Activated T-cell treated with anti-CD3 and anti-CD28 coated beads, Interleukin-2, amount 50 U/mL, for 24 hours (primary cell): Measurements from ENCODE around the gene HJURP.
"Not testable (repeated sequence)": the region's sequence is repeated elsewhere in the genome, so short reads cannot be mapped to it uniquely, and the experiment has no call there.

Experiments used
- DNase-seq: peaks from one replicate; pipeline ENCODE4 v3.0.0-alpha.2; 2020
- H3K27ac Mint-ChIP-seq: 2 replicates; pipeline ENCODE4 v1.8.0; 2020; ENCODE audit warnings: mild to moderate bottlenecking, mixed read lengths
- H3K27me3 Mint-ChIP-seq: 2 replicates; pipeline ENCODE4 v1.8.0; 2020; ENCODE audit warnings: mixed read lengths
- H3K36me3 Mint-ChIP-seq: 2 replicates; pipeline ENCODE4 v1.8.0; 2020; ENCODE audit warnings: low read depth, mixed read lengths
- H3K4me1 Mint-ChIP-seq: 2 replicates; pipeline ENCODE4 v1.8.0; 2020; ENCODE audit warnings: low read depth, mixed read lengths
- H3K4me3 Mint-ChIP-seq: 2 replicates; pipeline ENCODE4 v1.8.0; 2020; ENCODE audit warnings: mild to moderate bottlenecking, moderate library complexity, mixed read lengths
- H3K9me3 Mint-ChIP-seq: 2 replicates; pipeline ENCODE4 v1.8.0; 2020; ENCODE audit warnings: mixed read lengths

Gene HJURP, protein sequence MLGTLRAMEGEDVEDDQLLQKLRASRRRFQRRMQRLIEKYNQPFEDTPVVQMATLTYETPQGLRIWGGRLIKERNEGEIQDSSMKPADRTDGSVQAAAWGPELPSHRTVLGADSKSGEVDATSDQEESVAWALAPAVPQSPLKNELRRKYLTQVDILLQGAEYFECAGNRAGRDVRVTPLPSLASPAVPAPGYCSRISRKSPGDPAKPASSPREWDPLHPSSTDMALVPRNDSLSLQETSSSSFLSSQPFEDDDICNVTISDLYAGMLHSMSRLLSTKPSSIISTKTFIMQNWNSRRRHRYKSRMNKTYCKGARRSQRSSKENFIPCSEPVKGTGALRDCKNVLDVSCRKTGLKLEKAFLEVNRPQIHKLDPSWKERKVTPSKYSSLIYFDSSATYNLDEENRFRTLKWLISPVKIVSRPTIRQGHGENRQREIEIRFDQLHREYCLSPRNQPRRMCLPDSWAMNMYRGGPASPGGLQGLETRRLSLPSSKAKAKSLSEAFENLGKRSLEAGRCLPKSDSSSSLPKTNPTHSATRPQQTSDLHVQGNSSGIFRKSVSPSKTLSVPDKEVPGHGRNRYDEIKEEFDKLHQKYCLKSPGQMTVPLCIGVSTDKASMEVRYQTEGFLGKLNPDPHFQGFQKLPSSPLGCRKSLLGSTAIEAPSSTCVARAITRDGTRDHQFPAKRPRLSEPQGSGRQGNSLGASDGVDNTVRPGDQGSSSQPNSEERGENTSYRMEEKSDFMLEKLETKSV

DNA sequence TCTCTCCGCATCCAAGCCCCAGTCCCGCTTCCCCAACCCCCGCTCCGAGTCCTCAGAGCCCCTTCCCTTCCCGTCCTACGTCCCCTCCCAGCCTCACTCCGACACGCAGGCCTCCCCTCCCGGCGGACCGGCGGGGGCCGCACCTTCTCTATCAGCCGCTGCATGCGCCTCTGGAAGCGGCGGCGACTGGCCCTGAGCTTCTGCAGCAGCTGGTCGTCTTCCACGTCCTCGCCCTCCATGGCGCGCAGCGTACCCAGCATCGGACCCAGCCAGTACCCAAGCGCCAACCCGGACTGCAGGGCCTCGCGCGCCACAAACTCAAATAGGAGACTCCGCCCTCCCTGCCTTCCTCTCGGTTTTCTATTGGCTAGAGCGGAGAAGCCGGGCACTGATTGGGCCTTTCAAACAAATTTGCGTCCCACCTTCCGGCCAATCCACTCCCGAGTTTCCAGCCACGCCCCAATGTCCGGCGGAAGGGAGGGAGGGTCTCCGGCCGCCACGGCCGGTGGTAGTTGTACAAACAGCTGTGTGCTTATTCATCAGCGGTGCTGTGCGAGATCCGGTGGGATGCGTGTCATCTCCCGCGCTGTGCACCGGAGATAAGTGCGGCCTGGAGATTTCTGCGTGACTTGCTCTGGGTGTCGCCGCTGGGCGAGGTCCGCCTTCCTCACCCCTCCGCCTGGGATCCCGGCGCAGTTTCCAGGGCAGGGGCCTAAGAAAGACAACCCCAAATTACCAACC is at the start of gene HJURP:
Gene HJURP (minus strand): TSS at position 295 of the 741 bp plus-strand sequence. CDS start 35 bp downstream, at position 260.
- peak within 1 kb of the TSS; percentile 96 for H3K4me3 Mint-ChIP-seq
- DNase-seq: peak; percentile 90
- peaks cover 13% of the 10 kb centered on the region for H3K27me3 Mint-ChIP-seq
- H3K4me1 Mint-ChIP-seq: peaks cover 36% of the 10 kb centered on the region
- H3K36me3 Mint-ChIP-seq: peaks cover 50% of the 10 kb centered on the region
- H3K9me3 Mint-ChIP-seq: no peaks in the 10 kb centered on the region
- H3K27ac Mint-ChIP-seq: peak within 1 kb of the TSS; percentile 97

DNA sequence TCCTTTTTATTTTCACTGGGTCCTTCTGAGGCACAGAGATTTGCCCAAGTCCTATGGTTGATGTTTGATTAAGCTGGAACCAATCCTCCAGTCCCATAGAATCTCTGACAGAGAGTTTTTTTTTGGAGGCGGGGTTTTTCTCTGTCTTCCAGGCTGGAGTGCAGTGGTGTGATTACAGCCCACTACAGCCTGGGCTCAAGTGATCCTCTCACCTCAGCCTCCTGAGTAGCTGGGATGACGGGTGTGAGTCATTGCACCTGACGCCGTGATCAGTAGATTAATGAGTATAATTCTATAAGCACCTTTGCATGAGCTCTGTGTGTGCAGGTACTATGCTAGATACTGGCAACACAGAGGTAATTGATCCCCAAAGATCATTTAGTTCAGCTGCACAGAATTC is 47.5 kb upstream of the HJURP start:
- no peak for DNase-seq
- H3K4me3 Mint-ChIP-seq: no peak overlapping the region
- peaks cover 17% of the 10 kb centered on the region for H3K27me3 Mint-ChIP-seq
- H3K9me3 Mint-ChIP-seq: no peaks in the 10 kb centered on the region
- no peaks in the 10 kb centered on the region for H3K36me3 Mint-ChIP-seq
- H3K4me1 Mint-ChIP-seq: peaks cover 15% of the 10 kb centered on the region
- H3K27ac Mint-ChIP-seq: no peak overlapping the region

GRCh38 chr2:233901367-233901766 is 47.0 kb upstream of the HJURP start:
- H3K27ac Mint-ChIP-seq: no peak overlapping the region
- H3K27me3 Mint-ChIP-seq: peaks cover 16% of the 10 kb centered on the region
- no peak overlapping the region for H3K4me3 Mint-ChIP-seq
- H3K4me1 Mint-ChIP-seq: peaks cover 15% of the 10 kb centered on the region
- H3K9me3 Mint-ChIP-seq: no peaks in the 10 kb centered on the region
- H3K36me3 Mint-ChIP-seq: no peaks in the 10 kb centered on the region
- no peak for DNase-seq

DNA sequence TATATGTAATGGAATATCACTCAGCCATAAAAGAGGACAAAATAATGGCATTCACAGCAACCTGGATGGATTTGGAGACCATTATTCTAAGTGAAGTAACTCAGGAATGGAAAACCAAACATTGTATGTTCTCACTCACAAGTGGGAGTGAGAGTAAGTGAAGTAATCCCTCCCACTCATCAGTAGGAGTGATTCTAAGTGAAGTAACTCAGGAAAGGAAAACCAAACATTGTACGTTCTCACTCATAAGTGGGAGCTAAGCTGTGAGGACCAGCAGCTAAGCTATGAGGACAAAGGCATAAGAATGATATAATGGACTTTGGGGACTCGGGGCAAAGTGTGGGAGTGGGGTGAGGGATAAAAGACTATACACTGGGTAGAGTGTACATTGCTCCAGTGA is 41.9 kb upstream of the HJURP start:
- not testable (repeated sequence) for DNase-seq, H3K4me3 Mint-ChIP-seq, H3K9me3 Mint-ChIP-seq, H3K27ac Mint-ChIP-seq, H3K36me3 Mint-ChIP-seq, H3K27me3 Mint-ChIP-seq
- peaks cover 15% of the 10 kb centered on the region for H3K4me1 Mint-ChIP-seq

GRCh38 chr2:233892793-233893192 is 38.5 kb upstream of the HJURP start:
- DNase-seq: no peak
- no peaks in the 10 kb centered on the region for H3K36me3 Mint-ChIP-seq
- H3K9me3 Mint-ChIP-seq: no peaks in the 10 kb centered on the region
- H3K4me1 Mint-ChIP-seq: no peaks in the 10 kb centered on the region
- no peak overlapping the region for H3K27ac Mint-ChIP-seq
- H3K4me3 Mint-ChIP-seq: no peak overlapping the region
- H3K27me3 Mint-ChIP-seq: peaks cover 31% of the 10 kb centered on the region

GRCh38 chr2:233882353-233882752 is 28.0 kb upstream of the HJURP start:
- Mint-ChIP-seq H3K4me1 (no peaks in the 10 kb centered on the region), H3K4me3 (no peak overlapping the region), H3K27ac (no peak overlapping the region), H3K9me3 (peaks cover 28% of the 10 kb centered on the region), H3K36me3 (no peaks in the 10 kb centered on the region), H3K27me3 (peaks cover 41% of the 10 kb centered on the region)
- no peak for DNase-seq

GRCh38 chr2:233872125-233872524 is 17.8 kb upstream of the HJURP start:
- Mint-ChIP-seq H3K36me3 (peaks cover 10% of the 10 kb centered on the region), H3K27me3 (peaks cover 49% of the 10 kb centered on the region), H3K9me3 (peaks cover 19% of the 10 kb centered on the region)
- not testable (repeated sequence) for H3K27ac Mint-ChIP-seq, H3K4me3 Mint-ChIP-seq, DNase-seq, H3K4me1 Mint-ChIP-seq

DNA sequence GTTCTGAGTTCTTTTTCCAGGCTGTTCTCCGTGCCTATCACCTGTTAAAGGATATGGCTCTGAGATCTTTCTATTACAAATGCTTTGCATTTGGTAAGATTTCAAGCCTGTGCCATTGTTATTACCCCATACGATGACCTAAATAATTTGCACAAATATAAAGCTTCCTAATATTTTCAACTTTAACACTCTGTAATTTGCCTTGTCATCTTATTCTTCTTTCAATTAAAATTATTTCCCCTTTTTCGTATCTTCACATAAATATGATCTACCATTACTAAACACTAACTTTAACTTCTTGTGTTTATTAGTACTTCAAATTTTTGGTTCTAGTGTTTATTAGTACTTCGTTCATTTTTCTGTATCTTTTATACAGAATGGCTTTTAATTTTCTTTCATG is 17.1 kb upstream of the HJURP start:
- Mint-ChIP-seq H3K27ac (no peak overlapping the region), H3K27me3 (peaks cover 48% of the 10 kb centered on the region), H3K36me3 (peaks cover 17% of the 10 kb centered on the region), H3K4me1 (peaks cover 11% of the 10 kb centered on the region), H3K4me3 (no peak overlapping the region), H3K9me3 (peaks cover 18% of the 10 kb centered on the region)
- no peak for DNase-seq

- peaks cover 27% of the 10 kb centered on the region for H3K27me3 Mint-ChIP-seq
- H3K4me3 Mint-ChIP-seq: peak within 1 kb of the TSS; percentile 79
- peaks cover 14% of the 10 kb centered on the region for H3K9me3 Mint-ChIP-seq
- peaks cover 30% of the 10 kb centered on the region for H3K36me3 Mint-ChIP-seq
- peak; percentile 75 for DNase-seq
- H3K4me1 Mint-ChIP-seq: peaks cover 16% of the 10 kb centered on the region
- H3K27ac Mint-ChIP-seq: peak within 1 kb of the TSS; percentile 81
Measured at GRCh38 chr2:233867993-233868532, 13.7 kb upstream of the HJURP start, which contains the start of gene MSL3B. Gene MSL3B (minus strand): TSS chr2:233868386.

GRCh38 chr2:233866479-233866878 is 12.1 kb upstream of the HJURP start:
- no peak for DNase-seq
- Mint-ChIP-seq H3K36me3 (peaks cover 32% of the 10 kb centered on the region), H3K27me3 (peaks cover 15% of the 10 kb centered on the region), H3K4me1 (peaks cover 16% of the 10 kb centered on the region), H3K9me3 (peaks cover 14% of the 10 kb centered on the region), H3K4me3 (no peak overlapping the region), H3K27ac (no peak overlapping the region)

DNA sequence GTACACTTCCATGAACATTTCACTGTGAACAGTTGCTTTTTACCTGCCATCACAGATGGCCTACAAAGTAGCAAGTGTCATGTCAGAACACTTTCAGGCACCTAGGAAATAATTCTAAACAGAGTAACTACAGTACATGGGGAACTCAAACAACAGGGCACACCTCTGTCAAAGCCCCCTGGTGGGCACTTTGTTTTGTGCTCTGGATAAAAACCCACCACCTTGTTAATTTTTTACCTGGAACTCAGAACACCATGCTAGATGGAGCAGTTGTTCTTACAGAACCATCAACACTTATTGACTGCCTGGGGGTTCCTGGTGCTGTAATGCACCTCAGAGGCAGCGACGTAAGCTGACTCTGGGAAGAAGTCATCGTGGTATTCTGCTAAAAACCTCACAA is 11.5 kb upstream of the HJURP start:
- H3K4me1 Mint-ChIP-seq: peaks cover 16% of the 10 kb centered on the region
- no peak overlapping the region for H3K4me3 Mint-ChIP-seq
- H3K36me3 Mint-ChIP-seq: peaks cover 32% of the 10 kb centered on the region
- DNase-seq: no peak
- H3K27ac Mint-ChIP-seq: no peak overlapping the region
- H3K9me3 Mint-ChIP-seq: peaks cover 14% of the 10 kb centered on the region
- H3K27me3 Mint-ChIP-seq: peaks cover 9% of the 10 kb centered on the region

DNA sequence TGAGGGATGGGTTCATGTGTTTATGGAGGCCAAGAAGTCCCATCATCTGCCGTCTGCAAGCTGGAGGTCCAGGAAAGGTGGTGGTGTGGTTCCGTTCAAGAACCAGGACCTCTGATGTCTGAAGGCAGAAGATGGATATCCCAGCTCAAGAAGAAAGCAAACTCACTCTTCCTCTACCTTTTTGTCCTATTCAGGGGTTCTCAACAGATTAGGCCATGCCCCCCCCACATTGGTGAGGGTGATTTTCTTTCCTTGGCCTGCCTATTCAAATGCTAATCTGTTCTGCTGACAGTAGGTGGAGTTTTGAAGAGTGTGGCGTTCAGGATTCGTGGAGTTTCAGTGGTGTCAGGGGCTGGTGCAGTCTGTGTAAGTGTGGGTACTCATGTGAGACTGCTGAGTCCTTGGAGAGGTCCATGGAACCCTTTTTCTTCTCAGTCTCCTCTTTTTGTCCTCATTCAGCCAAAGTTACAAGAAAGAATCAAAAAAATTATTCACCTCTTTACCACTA is 8.0 kb upstream of the HJURP start:
- no peak overlapping the region for H3K27ac Mint-ChIP-seq
- H3K36me3 Mint-ChIP-seq: peaks cover 24% of the 10 kb centered on the region
- H3K4me1 Mint-ChIP-seq: peaks cover 13% of the 10 kb centered on the region
- peaks cover 4% of the 10 kb centered on the region for H3K9me3 Mint-ChIP-seq
- no peak overlapping the region for H3K4me3 Mint-ChIP-seq
- H3K27me3 Mint-ChIP-seq: no peaks in the 10 kb centered on the region
- DNase-seq: no peak

GRCh38 chr2:233858331-233858730 is 4.0 kb upstream of the HJURP start:
- H3K27me3 Mint-ChIP-seq: peaks cover 4% of the 10 kb centered on the region
- H3K27ac Mint-ChIP-seq: no peak overlapping the region

DNA sequence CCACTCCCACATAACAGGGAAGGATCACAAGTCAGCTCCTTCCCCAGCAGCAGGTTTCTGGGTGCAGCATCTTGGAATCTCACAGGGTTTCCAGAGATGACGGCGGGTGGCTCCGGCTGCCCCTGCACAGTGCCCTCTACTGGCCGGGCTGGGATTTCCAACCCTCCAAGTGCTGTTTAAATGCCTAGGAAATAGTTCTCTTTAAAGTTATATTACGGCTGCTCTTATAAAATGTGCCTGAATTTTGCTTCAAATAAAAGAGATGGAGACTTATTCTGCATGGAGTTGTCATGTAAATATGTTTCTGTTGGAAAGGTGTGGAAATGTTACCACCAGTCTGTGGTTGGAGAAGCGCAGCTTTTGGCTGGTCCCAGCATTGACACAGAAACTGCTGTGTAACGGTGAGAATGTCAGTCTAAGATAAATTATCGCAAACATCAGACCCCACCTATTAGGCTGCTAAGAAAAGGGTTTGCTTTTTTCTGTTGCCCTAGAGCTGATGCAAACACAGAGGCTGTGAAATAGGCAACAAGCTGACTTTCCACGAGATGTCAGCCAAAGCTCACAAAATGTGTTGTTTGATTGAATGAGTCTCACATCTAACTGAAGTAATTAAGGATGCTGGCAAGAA is 3.3 kb upstream of the HJURP start:
- Mint-ChIP-seq H3K36me3 (peaks cover 18% of the 10 kb centered on the region), H3K27ac (no peak overlapping the region), H3K9me3 (no peaks in the 10 kb centered on the region), H3K4me3 (no peak overlapping the region), H3K27me3 (peaks cover 9% of the 10 kb centered on the region), H3K4me1 (peaks cover 27% of the 10 kb centered on the region)
- DNase-seq: peak; percentile 74

More at GRCh38 chr2:233858331-233858730, 4.0 kb upstream of the HJURP start:
- Mint-ChIP-seq H3K4me3 (no peak overlapping the region), H3K36me3 (peaks cover 13% of the 10 kb centered on the region), H3K9me3 (no peaks in the 10 kb centered on the region), H3K4me1 (peaks cover 21% of the 10 kb centered on the region)
- no peak for DNase-seq
